ENCODE results near the gene CCDC121. TPM values are rescaled to one million over a fixed set of nuclear protein-coding genes. Genes with fewer than 3 reads are reported as not detected.

Gene CCDC121, protein sequence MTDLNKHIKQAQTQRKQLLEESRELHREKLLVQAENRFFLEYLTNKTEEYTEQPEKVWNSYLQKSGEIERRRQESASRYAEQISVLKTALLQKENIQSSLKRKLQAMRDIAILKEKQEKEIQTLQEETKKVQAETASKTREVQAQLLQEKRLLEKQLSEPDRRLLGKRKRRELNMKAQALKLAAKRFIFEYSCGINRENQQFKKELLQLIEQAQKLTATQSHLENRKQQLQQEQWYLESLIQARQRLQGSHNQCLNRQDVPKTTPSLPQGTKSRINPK
- polyA plus RNA-seq (ENCODE audit: low read depth in 6 of 6) = 1 to 10 TPM; 1.3 to 2.6 (median 1.8) TPM

DNA sequence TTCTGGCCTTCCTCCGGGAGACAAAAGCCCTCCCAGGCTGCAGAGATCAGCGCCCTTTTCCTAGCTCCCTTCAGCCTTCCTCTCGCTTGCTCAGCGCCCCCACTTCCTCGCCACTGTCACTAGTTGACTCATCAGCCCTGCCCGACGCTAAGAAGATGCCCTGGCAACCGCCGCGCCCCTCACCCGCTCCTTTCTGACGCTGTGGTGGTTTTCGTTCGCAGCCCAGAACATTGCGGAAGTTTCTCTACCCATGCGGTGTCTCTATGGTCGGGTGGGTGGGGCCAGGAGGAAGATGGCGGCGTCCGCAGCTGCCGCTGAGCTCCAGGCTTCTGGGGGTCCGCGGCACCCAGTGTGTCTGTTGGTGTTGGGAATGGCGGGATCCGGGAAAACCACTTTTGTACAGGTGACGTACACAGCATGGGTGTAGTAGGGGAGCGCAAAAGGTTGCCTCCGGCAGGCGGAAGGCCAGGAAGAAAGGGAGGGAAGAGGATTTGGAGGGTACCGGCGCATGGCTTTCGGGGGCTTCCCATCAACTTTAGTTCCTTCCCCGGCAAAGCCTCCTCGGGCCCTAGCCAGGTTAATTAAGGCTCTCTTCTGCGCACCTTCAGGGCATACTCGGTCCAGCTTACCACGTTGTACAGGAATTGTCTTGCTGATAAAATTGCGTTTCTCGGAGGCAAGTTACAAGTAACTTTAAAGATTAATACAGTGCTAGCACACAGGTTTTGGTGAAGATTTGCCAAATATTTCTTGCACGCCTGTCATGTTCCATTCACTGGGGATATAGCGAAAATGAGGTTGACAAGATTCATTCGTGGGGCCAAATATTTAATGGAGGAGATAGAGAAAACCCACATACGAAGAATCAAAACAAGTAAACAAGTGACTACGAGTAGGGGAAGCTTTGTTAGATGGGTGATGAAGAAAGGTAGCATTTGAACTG is at the start of gene CCDC121, which contains the start of gene GPN1:
Gene CCDC121 (minus strand): TSS at position 246 of the 943 bp plus-strand sequence. CDS start 1,213 bp downstream, outside the sequence.
Gene GPN1 (plus strand): TSS at position 284 of the 943 bp plus-strand sequence. CDS start 9 bp downstream, at position 293.
- H3K27ac Mint-ChIP-seq = peak within 1 kb of the TSS in 1 of 6 donors; percentile 61
- H3K27me3 Mint-ChIP-seq = no peaks in the 10 kb centered on the region
- peaks cover 6 to 20% (median 10%) of the 10 kb centered on the region in 3 donors for H3K4me1 Mint-ChIP-seq
- no peaks in the 10 kb centered on the region for H3K9me3 Mint-ChIP-seq
- H3K36me3 Mint-ChIP-seq = peaks cover 19 to 25% of the 10 kb centered on the region in 2 donors
- ATAC-seq (ENCODE audit: low read depth in 2 of 2) (peak; percentile 100), DNase-seq (peak; percentile 93)
- H3K4me3 Mint-ChIP-seq = peak within 1 kb of the TSS in 3 of 8 donors; percentile 33 to 54 (median 50)

DNA sequence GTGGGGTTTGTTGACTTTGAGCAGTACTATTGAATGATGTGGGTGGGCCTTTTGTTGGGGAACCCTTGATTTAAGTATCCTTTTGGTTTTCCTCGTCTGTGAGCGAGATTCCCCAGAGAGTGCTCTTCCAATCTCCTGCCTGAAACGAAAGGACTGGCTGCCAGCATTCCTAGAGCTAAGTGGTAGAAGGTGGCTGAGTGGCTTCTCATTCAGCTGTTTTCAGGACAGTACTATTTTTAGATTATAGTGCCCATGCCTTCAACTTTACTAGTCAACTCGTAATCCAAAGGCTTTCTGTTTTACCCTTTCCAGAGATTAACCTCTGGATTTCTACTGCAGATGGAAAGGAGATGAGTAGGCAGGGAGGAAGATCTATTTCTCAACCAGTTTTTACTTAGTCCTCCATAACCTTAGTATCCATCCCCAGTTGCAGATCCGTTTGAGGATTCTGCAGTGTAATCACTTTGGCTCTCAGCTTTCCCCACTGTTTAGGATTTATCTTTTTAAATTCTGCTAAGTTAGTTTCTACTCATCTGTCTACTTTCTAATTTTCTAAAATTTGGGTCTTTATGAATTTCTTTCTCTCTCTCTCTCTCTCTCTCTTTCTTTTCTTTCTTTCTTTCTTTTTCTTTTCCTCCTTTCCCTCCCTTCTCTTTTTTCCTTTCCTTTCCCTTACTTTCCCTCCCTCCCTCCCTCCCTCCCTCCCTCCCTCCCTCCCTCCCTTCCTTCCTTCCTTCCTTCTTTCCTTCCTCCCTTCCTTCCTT is 44.1 kb upstream of the CCDC121 start:
- Mint-ChIP-seq H3K27me3 (no peaks in the 10 kb centered on the region), H3K9me3 (no peaks in the 10 kb centered on the region), H3K27ac (peak overlapping the region in 1 of 6 donors; percentile 61), H3K4me1 (peaks cover 0 to 16% (median 11%) of the 10 kb centered on the region in 3 donors), H3K36me3 (peaks cover 23 to 33% of the 10 kb centered on the region in 2 donors), H3K4me3 (peak overlapping the region in 1 of 8 donors; percentile 69)
- no peak for DNase-seq
- no peak for ATAC-seq (ENCODE audit: low read depth in 2 of 2)

DNA sequence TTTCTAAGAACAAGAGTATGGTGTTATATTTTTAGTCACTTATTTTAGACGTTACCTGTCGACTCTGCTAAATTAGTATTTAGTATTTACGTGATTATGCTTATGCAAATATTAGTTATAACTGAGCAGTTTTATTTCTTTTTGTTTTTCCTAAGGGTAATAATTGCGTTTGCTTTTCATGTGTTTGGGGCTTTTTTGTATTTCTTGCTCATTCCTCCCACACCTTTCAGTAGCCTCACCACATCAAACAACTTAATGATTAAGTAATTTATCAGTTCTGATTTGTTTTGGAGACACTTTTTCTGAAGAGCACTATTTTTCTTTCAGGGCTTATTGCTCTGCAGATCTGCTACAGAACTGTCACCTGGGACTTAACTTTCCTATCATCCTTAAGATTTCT is 42.4 kb upstream of the CCDC121 start:
- Mint-ChIP-seq H3K4me1 (peaks cover 8 to 21% (median 11%) of the 10 kb centered on the region in 3 donors), H3K27me3 (no peaks in the 10 kb centered on the region), H3K36me3 (peaks cover 19 to 33% of the 10 kb centered on the region in 2 donors), H3K4me3 (peak overlapping the region in 1 of 8 donors; percentile 51), H3K27ac (no peak overlapping the region), H3K9me3 (no peaks in the 10 kb centered on the region)
- DNase-seq = no peak
- ATAC-seq (ENCODE audit: low read depth in 2 of 2) = no peak

DNA sequence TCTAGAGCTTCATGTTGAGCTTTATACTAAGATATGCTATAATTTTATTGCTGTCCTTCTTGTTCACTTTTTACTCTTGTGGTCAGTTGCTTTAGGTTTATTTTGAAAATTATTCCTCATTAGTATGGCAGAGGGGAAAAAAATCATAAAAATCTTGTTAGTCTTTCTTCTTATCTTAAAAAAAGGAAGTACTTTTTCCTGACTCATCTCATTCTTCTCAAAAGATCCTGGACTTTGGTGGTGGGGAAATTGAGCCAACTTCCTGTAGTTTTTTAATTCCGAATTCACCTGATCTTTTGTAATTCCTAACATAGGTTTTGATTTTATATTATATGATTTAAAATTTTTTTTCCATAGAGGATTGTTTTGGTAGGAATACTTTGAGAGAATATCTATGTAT is 38.6 kb upstream of the CCDC121 start:
- Mint-ChIP-seq H3K27ac (no peak overlapping the region), H3K9me3 (no peaks in the 10 kb centered on the region), H3K4me1 (peaks cover 21 to 43% (median 35%) of the 10 kb centered on the region in 3 donors), H3K27me3 (no peaks in the 10 kb centered on the region), H3K36me3 (peaks cover 14 to 15% of the 10 kb centered on the region in 2 donors), H3K4me3 (peak overlapping the region in 1 of 8 donors; percentile 52)
- no peak for DNase-seq
- ATAC-seq (ENCODE audit: low read depth in 2 of 2) = no peak

DNA sequence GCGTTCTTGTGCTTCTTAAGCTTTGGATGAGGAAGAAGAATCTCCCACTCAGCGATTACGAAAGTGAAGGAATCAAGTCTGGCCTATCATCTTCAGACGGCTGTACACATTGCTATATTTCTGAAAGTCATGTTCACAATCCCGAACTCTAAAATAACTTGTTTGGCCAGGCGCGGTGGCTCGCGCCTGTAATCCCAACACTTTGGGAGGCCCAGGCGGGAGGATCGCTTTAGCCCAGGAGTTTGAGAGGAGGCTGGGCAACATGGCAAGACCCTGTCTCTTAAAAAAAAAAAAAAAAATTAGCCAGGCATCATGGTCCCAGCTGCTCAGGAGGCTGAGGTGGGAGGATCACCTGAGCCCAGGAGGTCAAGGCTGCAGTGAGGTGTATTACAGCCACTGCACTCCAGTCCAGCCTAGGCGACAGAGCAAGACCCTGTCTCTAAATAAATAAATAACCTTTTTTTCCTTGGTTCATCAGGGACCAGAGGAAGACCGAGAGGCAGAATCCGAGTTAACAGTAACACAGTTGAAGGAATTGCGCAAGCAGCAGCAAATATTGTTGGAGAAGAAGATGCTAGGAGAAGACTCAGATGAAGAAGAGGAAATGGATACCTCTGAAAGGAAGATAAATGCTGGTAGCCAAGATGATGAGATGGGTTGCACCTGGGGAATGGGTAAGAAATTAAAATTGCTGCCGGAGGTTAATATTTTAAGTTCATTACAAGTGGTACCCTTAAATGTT is 36.0 kb upstream of the CCDC121 start:
- no peak for ATAC-seq (ENCODE audit: low read depth in 2 of 2)
- Mint-ChIP-seq H3K9me3 (no peaks in the 10 kb centered on the region), H3K27ac (peak overlapping the region in 3 of 6 donors; percentile 67 to 99 (median 99)), H3K27me3 (no peaks in the 10 kb centered on the region), H3K36me3 (peaks cover 14 to 15% of the 10 kb centered on the region in 2 donors), H3K4me1 (peaks cover 22 to 43% (median 40%) of the 10 kb centered on the region in 3 donors), H3K4me3 (peak overlapping the region; percentile 96 to 100 (median 100))
- DNase-seq = no peak

DNA sequence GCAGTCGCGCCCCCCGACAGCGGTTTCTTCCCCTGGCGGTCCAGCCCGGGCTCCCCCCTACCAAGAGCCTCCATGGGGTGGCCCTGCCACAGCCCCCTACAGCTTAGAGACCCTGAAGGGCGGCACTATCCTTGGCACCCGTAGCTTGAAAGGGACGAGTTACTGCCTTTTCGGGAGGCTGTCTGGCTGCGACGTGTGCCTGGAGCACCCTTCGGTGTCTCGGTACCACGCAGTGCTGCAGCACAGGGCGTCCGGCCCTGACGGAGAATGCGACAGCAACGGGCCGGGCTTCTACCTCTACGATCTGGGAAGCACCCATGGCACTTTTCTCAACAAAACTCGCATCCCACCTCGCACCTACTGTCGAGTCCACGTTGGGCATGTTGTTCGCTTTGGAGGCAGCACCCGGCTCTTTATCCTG is 35.4 kb upstream of the CCDC121 start:
- Mint-ChIP-seq H3K27me3 (no peaks in the 10 kb centered on the region), H3K4me1 (peaks cover 22 to 47% (median 40%) of the 10 kb centered on the region in 3 donors), H3K9me3 (no peaks in the 10 kb centered on the region), H3K36me3 (peaks cover 15 to 18% of the 10 kb centered on the region in 2 donors), H3K27ac (peak overlapping the region; percentile 99), H3K4me3 (peak overlapping the region; percentile 96 to 100 (median 100))
- ATAC-seq (ENCODE audit: low read depth in 2 of 2) (peak; percentile 3 to 60), DNase-seq (no peak)

DNA sequence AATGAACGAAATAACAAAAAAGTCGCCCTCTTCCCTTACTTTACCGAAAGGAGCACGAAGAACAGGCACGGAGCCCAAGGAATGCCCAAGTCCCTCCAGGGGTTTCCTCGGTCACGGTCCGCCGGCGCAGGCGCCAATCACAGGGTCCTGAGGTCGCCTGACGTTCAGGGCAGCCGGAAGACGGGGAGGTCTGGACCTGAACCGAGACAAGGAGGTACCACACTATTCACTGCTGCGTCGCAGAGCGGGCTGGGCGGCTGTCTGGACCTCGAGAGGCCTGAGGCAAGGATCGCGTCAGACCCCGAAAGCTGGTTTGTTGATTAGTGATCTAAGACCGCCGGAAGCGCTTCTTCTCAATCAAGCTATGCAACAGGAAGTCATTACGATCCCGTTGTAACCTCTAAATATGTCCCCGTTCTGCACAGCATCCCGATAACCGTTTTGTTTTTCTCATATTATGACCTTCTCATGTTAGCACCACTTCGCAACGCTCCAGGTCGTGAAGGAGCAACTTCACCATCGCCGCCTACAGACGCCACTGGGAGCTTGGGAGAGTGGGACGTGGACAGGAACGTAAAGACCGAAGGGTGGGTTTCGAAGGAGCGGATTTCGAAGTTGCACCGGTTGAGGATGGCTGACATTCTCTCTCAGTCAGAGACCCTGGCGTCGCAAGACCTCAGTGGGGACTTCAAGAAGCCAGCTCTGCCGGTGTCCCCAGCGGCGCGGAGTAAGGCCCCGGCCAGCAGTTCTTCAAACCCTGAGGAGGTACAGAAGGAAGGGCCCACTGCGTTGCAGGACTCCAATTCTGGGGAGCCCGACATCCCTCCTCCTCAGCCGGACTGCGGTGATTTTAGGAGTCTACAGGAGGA is 34.7 kb upstream of the CCDC121 start, which contains the start of the genes SLC4A1AP and SUPT7L:
Gene SLC4A1AP (plus strand): TSS at position 605 of the 869 bp plus-strand sequence. CDS start 26 bp downstream, at position 631.
Gene SUPT7L (minus strand): TSS at position 330 of the 869 bp plus-strand sequence. CDS start 1,422 bp downstream, outside the sequence.
- H3K27ac Mint-ChIP-seq = peak within 1 kb of the TSS; percentile 99
- H3K9me3 Mint-ChIP-seq = no peaks in the 10 kb centered on the region
- peak; percentile 80 for DNase-seq
- peaks cover 15% of the 10 kb centered on the region in 2 donors for H3K36me3 Mint-ChIP-seq
- peak; percentile 82 to 84 for ATAC-seq (ENCODE audit: low read depth in 2 of 2)
- peaks cover 22 to 47% (median 40%) of the 10 kb centered on the region in 3 donors for H3K4me1 Mint-ChIP-seq
- H3K27me3 Mint-ChIP-seq = no peaks in the 10 kb centered on the region
- H3K4me3 Mint-ChIP-seq = peak within 1 kb of the TSS; percentile 96 to 100 (median 100)

DNA sequence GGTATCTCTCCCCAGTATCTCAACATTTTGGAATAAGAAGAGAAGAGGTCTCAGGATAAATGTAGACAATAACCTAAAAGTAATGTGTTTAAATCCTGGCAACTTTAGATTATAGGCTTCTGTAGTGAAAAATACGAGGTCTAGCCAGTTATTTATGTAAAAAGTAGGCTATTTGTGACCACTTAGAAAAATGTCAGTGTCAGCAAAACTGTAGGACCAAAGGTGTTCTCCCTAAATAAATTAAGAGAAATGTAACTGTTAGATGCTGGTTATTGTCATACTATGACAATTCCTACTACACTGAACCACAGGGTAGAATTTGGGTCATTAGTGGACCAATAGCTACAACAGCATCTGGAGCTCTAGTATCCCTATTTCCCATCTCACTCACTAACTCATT is 32.6 kb upstream of the CCDC121 start:
- DNase-seq (no peak), ATAC-seq (ENCODE audit: low read depth in 2 of 2) (no peak)
- no peaks in the 10 kb centered on the region for H3K27me3 Mint-ChIP-seq
- H3K27ac Mint-ChIP-seq = peak overlapping the region in 3 of 6 donors; percentile 1 to 21 (median 11)
- H3K4me3 Mint-ChIP-seq = peak overlapping the region in 5 of 8 donors; percentile 50 to 99 (median 65)
- no peaks in the 10 kb centered on the region for H3K9me3 Mint-ChIP-seq
- peaks cover 15% of the 10 kb centered on the region in 2 donors for H3K36me3 Mint-ChIP-seq
- H3K4me1 Mint-ChIP-seq = peaks cover 22 to 40% (median 34%) of the 10 kb centered on the region in 3 donors

DNA sequence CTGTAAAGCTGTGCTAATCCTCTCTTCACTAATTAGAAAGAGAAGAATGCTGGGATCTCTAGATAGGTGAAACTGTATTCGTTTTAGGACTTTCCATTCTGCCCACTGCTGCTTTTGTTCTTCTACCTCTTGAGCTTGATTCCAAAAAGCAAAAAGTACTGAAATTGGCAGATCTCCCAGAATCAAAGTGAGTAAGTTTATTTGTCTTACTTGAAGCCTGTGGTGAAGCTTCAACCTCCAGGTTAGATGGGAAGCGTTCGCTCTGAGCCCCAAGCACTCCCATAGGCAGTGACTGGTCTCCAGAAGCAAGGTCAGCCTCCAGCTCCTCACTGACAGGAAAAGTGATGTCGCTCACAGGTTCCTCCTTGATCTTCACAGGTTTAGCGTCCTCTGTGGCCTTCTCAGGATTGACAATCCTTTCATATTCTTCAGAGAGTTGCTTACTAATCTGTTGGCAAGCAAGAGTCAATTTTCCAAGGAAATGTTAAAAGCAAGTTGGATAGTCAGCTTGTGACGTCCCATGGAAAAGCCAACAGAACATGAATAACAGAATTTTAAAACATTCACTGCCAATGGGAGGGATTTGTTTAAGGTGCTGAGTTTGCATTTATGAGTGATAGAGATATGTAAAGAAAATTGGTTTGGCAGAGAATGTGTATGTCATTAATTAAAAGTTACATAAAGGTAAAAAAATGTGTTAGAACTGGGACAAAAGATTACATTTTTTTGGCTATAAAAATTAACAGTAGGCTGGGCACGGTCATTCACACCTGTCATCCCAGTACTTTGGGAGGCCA is 26.5 kb upstream of the CCDC121 start:
- Mint-ChIP-seq H3K36me3 (peaks cover 20 to 27% of the 10 kb centered on the region in 2 donors), H3K27ac (peak overlapping the region in 2 of 6 donors; percentile 8 to 15)

DNA sequence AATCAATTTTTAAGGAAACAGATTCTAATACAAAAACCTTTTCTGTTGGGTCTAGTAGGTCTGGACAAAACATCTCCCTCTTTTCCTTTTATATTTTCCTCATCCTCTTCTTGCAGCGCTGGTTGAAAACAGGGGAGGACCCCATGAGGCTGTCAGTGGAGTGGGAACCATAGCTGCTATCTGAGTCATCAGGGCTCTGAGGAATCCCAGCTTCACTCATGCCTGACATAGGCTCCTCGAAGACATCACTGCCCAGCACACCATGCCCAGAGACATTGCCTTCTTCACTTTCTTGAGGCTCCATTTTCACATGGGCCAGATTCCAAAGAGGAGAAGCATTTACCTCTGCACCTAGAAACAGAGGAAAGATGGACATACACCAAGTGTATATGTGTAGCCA is 24.6 kb upstream of the CCDC121 start:
- no peak for ATAC-seq (ENCODE audit: low read depth in 2 of 2)
- DNase-seq = no peak
- Mint-ChIP-seq H3K9me3 (no peaks in the 10 kb centered on the region), H3K4me3 (no peak overlapping the region), H3K27ac (peak overlapping the region in 3 of 6 donors; percentile 53 to 91 (median 62)), H3K4me1 (peaks cover 6 to 13% (median 10%) of the 10 kb centered on the region in 3 donors), H3K36me3 (peaks cover 20 to 26% of the 10 kb centered on the region in 2 donors), H3K27me3 (no peaks in the 10 kb centered on the region)

More for the DNA sequence above, 26.5 kb upstream of the CCDC121 start:
- ATAC-seq (ENCODE audit: low read depth in 2 of 2) (no peak), DNase-seq (no peak)
- H3K4me1 Mint-ChIP-seq = peaks cover 6 to 19% (median 10%) of the 10 kb centered on the region in 3 donors
- no peak overlapping the region for H3K4me3 Mint-ChIP-seq
- H3K9me3 Mint-ChIP-seq = no peaks in the 10 kb centered on the region
- H3K27me3 Mint-ChIP-seq = no peaks in the 10 kb centered on the region
